K562 (cell line): Measurements from ENCODE around the gene CUTA. TPM values are rescaled to one million over a fixed set of nuclear protein-coding genes. Genes with fewer than 3 reads are reported as not detected.

ENCODE experiments used
- CBFB ChIP-seq: sonication (generic); formaldehyde crosslinking; IDR thresholded peaks from 2 replicates; pipeline ENCODE4 v1.4.0; 2020; ENCODE audit warnings: mild to moderate bottlenecking, missing genetic modification reagents
- ELF2 ChIP-seq: fragments of 250-450 bp; sonication (Bioruptor Pico); IDR thresholded peaks from 2 replicates; pipeline ENCODE4 v1.5.0; 2021; ENCODE audit warnings: mild to moderate bottlenecking
- ETS2 ChIP-seq: IDR thresholded peaks from 2 replicates; pipeline ENCODE4 v1.6.1; 2016; ENCODE audit warnings: borderline replicate concordance, missing genetic modification characterization, mild to moderate bottlenecking, moderate library complexity, missing compliant biosample characterization; ENCODE audit not compliant: poor library complexity, severe bottlenecking
- GATAD2B ChIP-seq: fragments of 450-650 bp; IDR thresholded peaks from 2 replicates; pipeline ENCODE4 v1.6.1; 2017; ENCODE audit warnings: mild to moderate bottlenecking, borderline replicate concordance
- HIVEP1 ChIP-seq: fragments of 250-450 bp; sonication (Bioruptor Pico); IDR thresholded peaks from 2 replicates; pipeline ENCODE4 v1.4.0; 2020; ENCODE audit warnings: mild to moderate bottlenecking
- JUN ChIP-seq, 2 experiments: sonication (generic) in 1 of 2; formaldehyde crosslinking in 1 of 2; IDR thresholded peaks; 2 replicates each; pipeline versions ENCODE4 v1.6.1 to v1.8.0; 2012 to 2022; ENCODE audit warnings: borderline replicate concordance in 2 of 2, mild to moderate bottlenecking in 2 of 2, improper control_type of control experiment in 1 of 2, low read depth in 1 of 2, low read length in 1 of 2, missing genetic modification reagents in 1 of 2
- KDM4B ChIP-seq, 2 experiments: fragments of 450-650 bp in 1 of 2; sonication (generic) in 1 of 2; IDR thresholded peaks; 2 replicates each; pipeline ENCODE4 v1.6.1; 2016 to 2017; ENCODE audit warnings: borderline replicate concordance in 2 of 2, antibody characterized with exemption in 1 of 2, low read depth in 1 of 2, mild to moderate bottlenecking in 1 of 2
- KDM5B ChIP-seq: fragments of 200-600 bp; sonication (generic); IDR thresholded peaks from 2 replicates; pipeline ENCODE4 v1.6.1; 2012; ENCODE audit warnings: low read depth, mild to moderate bottlenecking, moderate library complexity, low read length, control low read depth, inconsistent platforms; ENCODE audit not compliant: insufficient replicate concordance
- MXD1 ChIP-seq: fragments of 250-450 bp; sonication (Bioruptor Pico); IDR thresholded peaks from 2 replicates; pipeline ENCODE4 v1.8.0; 2021; ENCODE audit warnings: borderline replicate concordance, mild to moderate bottlenecking, moderate library complexity; ENCODE audit not compliant: poor library complexity, severe bottlenecking
- NCOA6 ChIP-seq: fragments of 450-650 bp; IDR thresholded peaks from 2 replicates; pipeline ENCODE4 v1.6.1; 2017; ENCODE audit warnings: mild to moderate bottlenecking
- POLR2H ChIP-seq: IDR thresholded peaks from 2 replicates; pipeline ENCODE4 v1.6.1; 2016; ENCODE audit warnings: missing genetic modification characterization, low read depth, mild to moderate bottlenecking, control low read depth, missing compliant biosample characterization, moderate library complexity
- POU5F1 ChIP-seq: fragments of 150-350 bp; IDR thresholded peaks from 2 replicates; pipeline ENCODE4 v1.6.1; 2014; ENCODE audit warnings: borderline replicate concordance, low read length, low read depth, mild to moderate bottlenecking; ENCODE audit not compliant: partially characterized antibody
- PRDM10 ChIP-seq: fragments of 450-650 bp; IDR thresholded peaks from 2 replicates; pipeline ENCODE4 v1.6.1; 2018; ENCODE audit not compliant: partially characterized antibody
- SMARCC2 ChIP-seq: fragments of 450-650 bp; IDR thresholded peaks from 2 replicates; pipeline ENCODE4 v1.6.1; 2017; ENCODE audit warnings: antibody characterized with exemption, moderate library complexity, mild to moderate bottlenecking, low read depth
- SPI1 ChIP-seq: IDR thresholded peaks from 2 replicates; pipeline ENCODE4 v1.6.1; 2011; ENCODE audit warnings: low read depth, low read length, control low read depth, borderline replicate concordance
- TOE1 ChIP-seq, 2 experiments: fragments of 450-650 bp in 1 of 2; sonication (generic) in 1 of 2; formaldehyde crosslinking in 1 of 2; IDR thresholded peaks; 2 replicates each; pipeline versions ENCODE4 v1.7.1 to v1.8.0; 2016 to 2022; ENCODE audit warnings: borderline replicate concordance in 2 of 2, mild to moderate bottlenecking in 2 of 2, antibody characterized with exemption in 1 of 2, inconsistent platforms in 1 of 2, low read depth in 1 of 2, missing genetic modification reagents in 1 of 2, moderate library complexity in 1 of 2
- U2AF1 ChIP-seq: fragments of 200-400 bp; formaldehyde crosslinking; optimal IDR thresholded peaks from 2 replicates; pipeline ENCODE3; 2017; ENCODE audit warnings: mild to moderate bottlenecking, low read depth, low read length, moderate library complexity
- ZNF165 ChIP-seq: fragments of 250-450 bp; sonication (Bioruptor Pico); IDR thresholded peaks from 2 replicates; pipeline ENCODE4 v1.4.0; 2020; ENCODE audit warnings: borderline replicate concordance
- ZNF75A ChIP-seq: fragments of 450-650 bp; formaldehyde crosslinking; IDR thresholded peaks from 2 replicates; pipeline ENCODE4 v1.4.0; 2020; ENCODE audit warnings: mild to moderate bottlenecking
- polyA plus RNA-seq, 8 experiments: library from polyadenylated mRNA; depleted of rRNA in 4 of 8; stranded (reverse) in 5 of 8; unstranded in 3 of 8; fragments of >200 nt; fragmentation: Nextera tagmentation in 2 of 8; fragmentation: Illumina TruSeq in 1 of 8; extraction: Ambion mirVana in 2 of 8; extraction: Trizol in 1 of 8; gene quantifications; 2 replicates each; pipeline versions ENCODE4 v1.2.1 to v1.2.3, GENCODE V29; 2011 to 2014; ENCODE audit warnings: inconsistent platforms in 1 of 8, missing spikeins in 1 of 8
- total RNA-seq, 7 experiments: library from RNA; depleted of rRNA in 6 of 7; stranded (reverse); fragments of >200 nt in 6 of 7; fragmentation: Illumina TruSeq in 2 of 7; extraction: Trizol in 2 of 7; gene quantifications; 2 replicates each; pipeline versions ENCODE4 v1.2.1 to v1.2.3, GENCODE V29; 2011 to 2021; ENCODE audit warnings: low replicate concordance in 1 of 7
- TF ChIP-seq, protein P1 (sequence below): sonication (generic); formaldehyde crosslinking; IDR thresholded peaks from 2 replicates; pipeline ENCODE4 v1.8.0; 2022; ENCODE audit warnings: missing genetic modification reagents, mild to moderate bottlenecking, borderline replicate concordance

The CUTA gene
- total and polyA plus RNA-seq, 9 of the 15 experiments (the other 6 are each of a cell fraction or from before 2014, with no cell fraction given) = 166 to 682 (median 310) TPM

DNA sequence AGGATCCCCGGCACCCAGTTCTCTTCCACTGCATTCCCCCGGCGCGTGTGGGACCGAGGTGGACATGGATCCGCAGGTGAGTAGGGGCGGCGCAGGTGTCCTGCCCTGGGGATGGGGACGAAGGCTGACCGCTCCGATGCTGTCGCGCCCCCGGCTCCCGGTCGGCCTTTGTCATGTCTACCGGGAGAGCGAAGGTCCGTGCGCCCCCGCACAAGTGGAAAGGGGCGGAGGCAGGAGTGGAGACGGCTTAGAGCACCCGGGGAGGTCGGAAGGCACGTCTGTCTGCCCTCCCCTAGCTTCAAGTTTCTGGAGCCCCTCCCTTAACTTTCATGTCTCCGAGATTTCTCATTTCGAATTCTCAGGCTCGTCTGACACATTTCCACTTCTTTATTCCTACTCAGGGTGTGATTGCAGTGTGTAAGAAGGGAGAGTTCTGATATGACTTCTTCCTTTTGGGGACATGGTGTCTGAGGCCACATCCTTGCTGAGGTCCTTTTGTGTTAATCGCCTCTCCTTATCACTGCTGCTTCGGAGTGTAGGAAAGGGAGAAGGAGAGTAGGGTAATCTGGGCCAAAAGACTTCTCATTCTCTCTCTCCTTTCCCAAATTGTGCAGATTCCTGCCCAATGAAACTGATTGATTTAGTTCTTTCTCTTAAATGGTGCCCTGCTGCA, 25.8 kb downstream of the CUTA start (continued):
- no peak for TF ChIP-seq PRDM10
- no peak for TF ChIP-seq ZNF165
- TF ChIP-seq KDM4B (IDR thresholded peaks at IDR 0.05; ENCODE audit: borderline replicate concordance in 2 of 2, low read depth in 1 of 2) = no peak
- no peak for TF ChIP-seq SPI1
- TF ChIP-seq MXD1 (CRISPR knock-in tag) = peak; percentile 48
- TF ChIP-seq JUN (IDR thresholded peaks at IDR 0.05; ENCODE audit: borderline replicate concordance, low read depth, low read length) = no peak
- TF ChIP-seq JUN (CRISPR knock-in tag; IDR thresholded peaks at IDR 0.05; ENCODE audit: borderline replicate concordance) = no peak
- TF ChIP-seq SMARCC2 = no peak
- TF ChIP-seq TOE1 (IDR thresholded peaks at IDR 0.05; ENCODE audit: borderline replicate concordance) = peak; percentile 13
- TF ChIP-seq TOE1 (CRISPR knock-in tag; IDR thresholded peaks at IDR 0.05; ENCODE audit: borderline replicate concordance, low read depth) = no peak
- no peak for TF ChIP-seq ZNF75A (CRISPR knock-in tag)
- no peak for TF ChIP-seq POLR2H (tag)
- peak; percentile 68; the same call in 1 of the 2 replicates for TF ChIP-seq CBFB (CRISPR knock-in tag)
- no peak for TF ChIP-seq U2AF1
- TF ChIP-seq, protein P1, sequence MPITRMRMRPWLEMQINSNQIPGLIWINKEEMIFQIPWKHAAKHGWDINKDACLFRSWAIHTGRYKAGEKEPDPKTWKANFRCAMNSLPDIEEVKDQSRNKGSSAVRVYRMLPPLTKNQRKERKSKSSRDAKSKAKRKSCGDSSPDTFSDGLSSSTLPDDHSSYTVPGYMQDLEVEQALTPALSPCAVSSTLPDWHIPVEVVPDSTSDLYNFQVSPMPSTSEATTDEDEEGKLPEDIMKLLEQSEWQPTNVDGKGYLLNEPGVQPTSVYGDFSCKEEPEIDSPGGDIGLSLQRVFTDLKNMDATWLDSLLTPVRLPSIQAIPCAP (CRISPR knock-in tag) = no peak
- TF ChIP-seq POU5F1 = no peak
- TF ChIP-seq ELF2 (CRISPR knock-in tag) = no peak; the same call in 1 of the 2 replicates
- TF ChIP-seq KDM5B = peak; percentile 43
- TF ChIP-seq NCOA6 = no peak
- TF ChIP-seq HIVEP1 = no peak
- 0 out of 2 replicates have a peak, but pooled peaks have one; percentile 9 for TF ChIP-seq GATAD2B
- TF ChIP-seq ETS2 (tag) = no peak
